H9 (cell line): ENCODE results near the gene PTPRF. TPM values are rescaled to one million over a fixed set of nuclear protein-coding genes. Genes with fewer than 3 reads are reported as not detected.

ENCODE experiments used
- DNase-seq: peaks from one replicate; pipeline ENCODE4 v3.0.0-alpha.2; 2017
- H2AFZ ChIP-seq: one replicate; pipeline ENCODE4 v1.6.1; 2013; ENCODE audit warnings: mild to moderate bottlenecking, low read length, control low read depth, moderate library complexity
- H2AK5ac ChIP-seq: 2 replicates; pipeline ENCODE4 v1.6.1; 2013; ENCODE audit warnings: low read length, control low read depth, mixed read lengths; ENCODE audit not compliant: insufficient read length
- H2BK120ac ChIP-seq: one replicate; pipeline ENCODE4 v1.6.1; 2013; ENCODE audit warnings: low read depth, mild to moderate bottlenecking, low read length, control low read depth, inconsistent platforms; ENCODE audit not compliant: poor library complexity, severe bottlenecking
- H2BK12ac ChIP-seq: 2 replicates; pipeline ENCODE4 v1.6.1; 2013; ENCODE audit warnings: low read length, control low read depth, mixed read lengths, low read depth; ENCODE audit not compliant: insufficient read length
- H2BK15ac ChIP-seq: 2 replicates; pipeline ENCODE4 v1.6.1; 2013; ENCODE audit warnings: low read depth, low read length, control low read depth
- H2BK20ac ChIP-seq: one replicate; pipeline ENCODE4 v1.6.1; 2013; ENCODE audit warnings: low read depth, mild to moderate bottlenecking, low read length, control low read depth, inconsistent platforms; ENCODE audit not compliant: poor library complexity, severe bottlenecking
- H2BK5ac ChIP-seq: 2 replicates; pipeline ENCODE4 v1.6.1; 2013; ENCODE audit warnings: low read length, control low read depth, mixed read lengths; ENCODE audit not compliant: insufficient read length
- H3K14ac ChIP-seq: 2 replicates; pipeline ENCODE4 v1.6.1; 2013; ENCODE audit warnings: low read length, control low read depth; ENCODE audit not compliant: insufficient read depth
- H3K18ac ChIP-seq: 2 replicates; pipeline ENCODE4 v1.6.1; 2013; ENCODE audit warnings: low read depth, mild to moderate bottlenecking, mixed read lengths, low read length, control low read depth; ENCODE audit not compliant: insufficient read length
- H3K23ac ChIP-seq: 2 replicates; pipeline ENCODE4 v1.6.1; 2013; ENCODE audit warnings: low read length, control low read depth, mixed read lengths, low read depth; ENCODE audit not compliant: insufficient read length
- H3K23me2 ChIP-seq: 2 replicates; pipeline ENCODE4 v1.6.1; 2013; ENCODE audit warnings: low read depth, mild to moderate bottlenecking, mixed read lengths, low read length, control low read depth; ENCODE audit not compliant: insufficient read length, poor library complexity, severe bottlenecking
- H3K27ac ChIP-seq: 2 replicates; pipeline ENCODE4 v1.5.1; 2013; ENCODE audit warnings: low read length, control low read depth, mixed read lengths, low read depth; ENCODE audit not compliant: insufficient read length
- H3K27me3 ChIP-seq: 2 replicates; pipeline ENCODE4 v1.6.1; 2013; ENCODE audit warnings: low read length, control low read depth, inconsistent platforms; ENCODE audit not compliant: insufficient read depth
- H3K4ac ChIP-seq: 2 replicates; pipeline ENCODE4 v1.6.1; 2013; ENCODE audit warnings: low read depth, mild to moderate bottlenecking, control low read depth, inconsistent platforms, low read length, moderate library complexity
- H3K4me1 ChIP-seq: 2 replicates; pipeline ENCODE4 v1.6.1; 2013; ENCODE audit warnings: low read length, control low read depth, inconsistent platforms; ENCODE audit not compliant: insufficient read depth
- H3K4me2 ChIP-seq: 2 replicates; pipeline ENCODE4 v1.6.1; 2013; ENCODE audit warnings: low read length, control low read depth, mixed read lengths; ENCODE audit not compliant: insufficient read length, insufficient read depth
- H3K56ac ChIP-seq: 2 replicates; pipeline ENCODE4 v1.6.1; 2013; ENCODE audit warnings: low read depth, mild to moderate bottlenecking, mixed read lengths, low read length, control low read depth; ENCODE audit not compliant: insufficient read length
- H3K79me1 ChIP-seq: 2 replicates; pipeline ENCODE4 v1.6.1; 2013; ENCODE audit warnings: low read depth, mild to moderate bottlenecking, moderate library complexity, low read length, control low read depth, inconsistent platforms; ENCODE audit not compliant: insufficient read depth, poor library complexity, severe bottlenecking
- H3K79me2 ChIP-seq: 2 replicates; pipeline ENCODE4 v1.6.1; 2013; ENCODE audit warnings: low read length, control low read depth, inconsistent platforms; ENCODE audit not compliant: insufficient read depth
- H3K9ac ChIP-seq: 2 replicates; pipeline ENCODE4 v1.6.1; 2013; ENCODE audit warnings: low read length, control low read depth, mixed read lengths; ENCODE audit not compliant: insufficient read length; ENCODE audit errors: extremely low read depth
- H3K9me3 ChIP-seq: one replicate; pipeline ENCODE4 v1.6.1; 2013; ENCODE audit warnings: low read depth, low read length, inconsistent platforms; ENCODE audit not compliant: control insufficient read depth
- H3T11ph ChIP-seq: one replicate; pipeline ENCODE4 v1.6.1; 2013; ENCODE audit warnings: mild to moderate bottlenecking, low read length, control low read depth, inconsistent platforms
- H4K20me1 ChIP-seq: one replicate; pipeline ENCODE4 v1.6.1; 2013; ENCODE audit not compliant: control insufficient read depth, insufficient read length, insufficient read depth
- H4K5ac ChIP-seq: 2 replicates; pipeline ENCODE4 v1.6.1; 2013; ENCODE audit warnings: low read depth, mild to moderate bottlenecking, mixed read lengths, low read length, control low read depth; ENCODE audit not compliant: insufficient read length
- H4K8ac ChIP-seq: replicated peaks from 2 replicates; pipeline ENCODE4 v1.6.1; 2013; ENCODE audit warnings: low read length, control low read depth, mixed read lengths, low read depth; ENCODE audit not compliant: insufficient read length
- H4K91ac ChIP-seq: 2 replicates; pipeline ENCODE4 v1.6.1; 2013; ENCODE audit warnings: low read depth, mild to moderate bottlenecking, moderate library complexity, mixed read lengths, low read length, control low read depth; ENCODE audit not compliant: insufficient read length
- H3K27ac Mint-ChIP-seq, 3 experiments: 2 replicates in 2 of 3; 3 replicates in 1 of 3; pipeline ENCODE4 v1.8.0; 2020 to 2021; ENCODE audit warnings: mixed read lengths in 3 of 3, mild to moderate bottlenecking in 1 of 3, moderate library complexity in 1 of 3
- H3K27me3 Mint-ChIP-seq: 2 replicates; pipeline ENCODE4 v1.8.0; 2021; ENCODE audit warnings: low read depth, mild to moderate bottlenecking, moderate library complexity, mixed read lengths
- H3K36me3 Mint-ChIP-seq, 3 experiments: 2 replicates in 2 of 3; 3 replicates in 1 of 3; pipeline ENCODE4 v1.8.0; 2020 to 2021; ENCODE audit warnings: low read depth in 3 of 3, mixed read lengths in 3 of 3; ENCODE audit not compliant: insufficient read depth in 1 of 3
- H3K4me1 Mint-ChIP-seq, 2 experiments: 2 replicates each; pipeline ENCODE4 v1.8.0; 2020; ENCODE audit warnings: mixed read lengths in 2 of 2
- H3K4me3 Mint-ChIP-seq, 2 experiments: 2 replicates in 1 of 2; 3 replicates in 1 of 2; pipeline ENCODE4 v1.8.0; 2020 to 2021; ENCODE audit warnings: mild to moderate bottlenecking in 2 of 2, mixed read lengths in 2 of 2, moderate library complexity in 1 of 2
- H3K9me3 Mint-ChIP-seq, 2 experiments: 2 replicates in 1 of 2; 3 replicates in 1 of 2; pipeline ENCODE4 v1.8.0; 2020; ENCODE audit warnings: mild to moderate bottlenecking in 2 of 2, mixed read lengths in 2 of 2, moderate library complexity in 1 of 2
- CTCF ChIP-seq: fragments of 200-600 bp; sonication (generic); conservative IDR thresholded peaks from 3 replicates; pipeline ENCODE4 v1.8.0; 2021; ENCODE audit warnings: antibody characterized with exemption, mild to moderate bottlenecking
- WGBS: extraction: QIAGEN DNeasy Blood & Tissue Kit; methylation state at CpG from one replicate; pipeline ENCODE4 v1.1.7; 2013; ENCODE audit warnings: missing lambda C conversion rate, low lambda C conversion rate, mixed read lengths; ENCODE audit not compliant: insufficient read length; ENCODE audit errors: extremely low coverage; 5-methylcytosine and 5-hydroxymethylcytosine counted together
- total RNA-seq: library from RNA; stranded (reverse); gene quantifications from 2 replicates; pipeline ENCODE4 v1.2.1, GENCODE V29; 2021

The PTPRF gene
- total RNA-seq, 1 experiment from 2014 or later: 193 TPM

GRCh38 chr1:43527111-43527878, 3.4 kb upstream of the PTPRF start:
- H3K4me1 ChIP-seq: no peaks in the 10 kb centered on the region
- no peak overlapping the region for H3K18ac ChIP-seq
- no peaks in the 10 kb centered on the region for H3K79me2 ChIP-seq
- H2BK120ac ChIP-seq: no peak overlapping the region
- peaks cover 6% of the 10 kb centered on the region for H3K23me2 ChIP-seq
- no peak overlapping the region for H3K56ac ChIP-seq
- H4K8ac ChIP-seq: no peak overlapping the region
- Mint-ChIP-seq H3K4me1 (peaks cover 34 to 47% of the 10 kb centered on the region in 2 experiments), H3K27me3 (peaks cover 30% of the 10 kb centered on the region), H3K36me3 (0 out of 7 replicates have a peak, but pooled peaks cover 0 to 2% (median 0%) of the 10 kb centered on the region in 3 experiments), H3K9me3 (no peaks in the 10 kb centered on the region; a peak in 2 of 5 replicates), H3K27ac (no peak overlapping the region), H3K4me3 (no peak overlapping the region)
- no peak overlapping the region for H3K4ac ChIP-seq
- no peak overlapping the region for H2BK12ac ChIP-seq
- no peak overlapping the region for H3T11ph ChIP-seq
- no peak overlapping the region for H2BK5ac ChIP-seq
- no peak overlapping the region for H4K91ac ChIP-seq
- no peak for TF ChIP-seq CTCF
- no peak overlapping the region for H3K23ac ChIP-seq
- no peaks in the 10 kb centered on the region; the same call in 1 of the 2 replicates for H3K27me3 ChIP-seq
- no CpG with 5 or more reads among the region's 12 CpGs for WGBS
- no peaks in the 10 kb centered on the region for H3K9me3 ChIP-seq
- H3K9ac ChIP-seq: no peak overlapping the region
- no peak overlapping the region for H3K4me2 ChIP-seq
- H4K5ac ChIP-seq: no peak overlapping the region
- H4K20me1 ChIP-seq: no peaks in the 10 kb centered on the region
- H2BK15ac ChIP-seq: no peak overlapping the region
- H3K14ac ChIP-seq: no peak overlapping the region
- H2AK5ac ChIP-seq: no peak overlapping the region
- H3K27ac ChIP-seq: no peak overlapping the region
- no peak overlapping the region for H2BK20ac ChIP-seq
- no peak for DNase-seq
- H3K79me1 ChIP-seq: no peaks in the 10 kb centered on the region
- no peak overlapping the region for H2AFZ ChIP-seq
